IPS-20b (cell line): ENCODE data around the gene UBAP2.

ENCODE experiments used
- H3K27ac ChIP-seq: one replicate; pipeline ENCODE4 v1.5.1; 2013; ENCODE audit warnings: low read length
- H3K27me3 ChIP-seq: 2 replicates; pipeline ENCODE4 v1.6.1; 2013; ENCODE audit warnings: mild to moderate bottlenecking, low read length, inconsistent platforms; ENCODE audit not compliant: insufficient read depth
- H3K36me3 ChIP-seq: 2 replicates; pipeline ENCODE4 v1.6.1; 2013; ENCODE audit warnings: low read depth, mild to moderate bottlenecking, inconsistent platforms, low read length, moderate library complexity; ENCODE audit not compliant: insufficient read depth
- H3K4me1 ChIP-seq: 2 replicates; pipeline ENCODE4 v1.6.1; 2013; ENCODE audit warnings: mild to moderate bottlenecking, control low read depth, inconsistent platforms, low read length, moderate library complexity; ENCODE audit not compliant: insufficient read depth
- H3K4me3 ChIP-seq: 2 replicates; pipeline ENCODE4 v1.5.1; 2013; ENCODE audit warnings: mild to moderate bottlenecking, low read length, inconsistent platforms
- H3K9ac ChIP-seq: 2 replicates; pipeline ENCODE4 v1.6.1; 2013; ENCODE audit warnings: low read depth, mild to moderate bottlenecking, inconsistent platforms, low read length, moderate library complexity
- H3K9me3 ChIP-seq: 2 replicates; pipeline ENCODE4 v1.6.1; 2013; ENCODE audit warnings: mild to moderate bottlenecking, low read depth, low read length, inconsistent platforms; ENCODE audit not compliant: insufficient read depth

UBAP2 gene

GRCh38 chr9:34048727-34049629 is at the start of gene UBAP2:
TSS of gene UBAP2 (minus strand) at chr9:34048887. CDS start at chr9:34017148, 31,739 bp downstream.
- Histone ChIP-seq H3K4me1 (peaks cover 7% of the 10 kb centered on the region; the same call in 1 of the 2 replicates), H3K27me3 (no peaks in the 10 kb centered on the region), H3K4me3 (peak within 1 kb of the TSS; percentile 93), H3K9me3 (no peaks in the 10 kb centered on the region), H3K36me3 (no peaks in the 10 kb centered on the region; the same call in 1 of the 2 replicates), H3K27ac (peak within 1 kb of the TSS; percentile 96), H3K9ac (peak within 1 kb of the TSS; percentile 94)

- Histone ChIP-seq H3K27ac (no peak overlapping the region), H3K36me3 (peaks cover 79% of the 10 kb centered on the region), H3K4me1 (no peaks in the 10 kb centered on the region), H3K9ac (no peak overlapping the region), H3K9me3 (no peaks in the 10 kb centered on the region), H3K27me3 (no peaks in the 10 kb centered on the region), H3K4me3 (no peak overlapping the region)
These were observed 49.6 kb upstream of the UBAP2 start for GRCh38 chr9:34098307-34098706.

- no peaks in the 10 kb centered on the region for H3K27me3 ChIP-seq
- no peak overlapping the region for H3K9ac ChIP-seq
- no peak overlapping the region for H3K27ac ChIP-seq
- no peak overlapping the region for H3K4me3 ChIP-seq
- H3K36me3 ChIP-seq = peaks cover 79% of the 10 kb centered on the region
- no peaks in the 10 kb centered on the region for H3K4me1 ChIP-seq
- no peaks in the 10 kb centered on the region for H3K9me3 ChIP-seq
These were observed 49.2 kb upstream of the UBAP2 start for GRCh38 chr9:34097865-34098264.

- Histone ChIP-seq H3K27ac (no peak overlapping the region), H3K9me3 (no peaks in the 10 kb centered on the region), H3K36me3 (peaks cover 79% of the 10 kb centered on the region), H3K27me3 (no peaks in the 10 kb centered on the region), H3K4me1 (no peaks in the 10 kb centered on the region), H3K4me3 (no peak overlapping the region), H3K9ac (no peak overlapping the region)
These were observed 48.1 kb upstream of the UBAP2 start for GRCh38 chr9:34096751-34097150.

- Histone ChIP-seq H3K4me1 (no peaks in the 10 kb centered on the region), H3K27ac (no peak overlapping the region), H3K9ac (no peak overlapping the region), H3K36me3 (peaks cover 84% of the 10 kb centered on the region), H3K4me3 (no peak overlapping the region), H3K27me3 (no peaks in the 10 kb centered on the region), H3K9me3 (no peaks in the 10 kb centered on the region)
These were observed 44.9 kb upstream of the UBAP2 start for GRCh38 chr9:34093578-34093977.

- Histone ChIP-seq H3K36me3 (peaks cover 79% of the 10 kb centered on the region), H3K4me3 (no peak overlapping the region), H3K27me3 (no peaks in the 10 kb centered on the region), H3K27ac (no peak overlapping the region), H3K9me3 (no peaks in the 10 kb centered on the region), H3K4me1 (no peaks in the 10 kb centered on the region), H3K9ac (no peak overlapping the region)
These were observed 40.6 kb upstream of the UBAP2 start for GRCh38 chr9:34089311-34089710.

GRCh38 chr9:34087370-34087769 is 38.7 kb upstream of the UBAP2 start:
- peaks cover 61% of the 10 kb centered on the region for H3K36me3 ChIP-seq
- H3K4me3 ChIP-seq = no peak overlapping the region
- no peaks in the 10 kb centered on the region for H3K27me3 ChIP-seq
- H3K4me1 ChIP-seq = no peaks in the 10 kb centered on the region
- no peak overlapping the region for H3K9ac ChIP-seq
- H3K27ac ChIP-seq = no peak overlapping the region
- H3K9me3 ChIP-seq = no peaks in the 10 kb centered on the region

GRCh38 chr9:34086864-34087263 is 38.2 kb upstream of the UBAP2 start:
- H3K9me3 ChIP-seq = no peaks in the 10 kb centered on the region
- H3K4me1 ChIP-seq = no peaks in the 10 kb centered on the region
- no peaks in the 10 kb centered on the region for H3K27me3 ChIP-seq
- no peak overlapping the region for H3K27ac ChIP-seq
- H3K9ac ChIP-seq = no peak overlapping the region
- H3K4me3 ChIP-seq = no peak overlapping the region
- H3K36me3 ChIP-seq = peaks cover 56% of the 10 kb centered on the region

GRCh38 chr9:34085581-34086500 is 37.2 kb upstream of the UBAP2 start:
- Histone ChIP-seq H3K4me1 (no peaks in the 10 kb centered on the region), H3K4me3 (no peak overlapping the region), H3K9me3 (no peaks in the 10 kb centered on the region), H3K27ac (no peak overlapping the region), H3K9ac (no peak overlapping the region), H3K36me3 (peaks cover 46% of the 10 kb centered on the region), H3K27me3 (no peaks in the 10 kb centered on the region)

- H3K9ac ChIP-seq = no peak overlapping the region
- peaks cover 42% of the 10 kb centered on the region for H3K36me3 ChIP-seq
- H3K27me3 ChIP-seq = no peaks in the 10 kb centered on the region
- H3K4me1 ChIP-seq = no peaks in the 10 kb centered on the region
- H3K4me3 ChIP-seq = no peak overlapping the region
- no peak overlapping the region for H3K27ac ChIP-seq
- no peaks in the 10 kb centered on the region for H3K9me3 ChIP-seq
These were observed 35.9 kb upstream of the UBAP2 start for GRCh38 chr9:34084562-34084961.

GRCh38 chr9:34079181-34079580 is 30.5 kb upstream of the UBAP2 start:
- Histone ChIP-seq H3K4me3 (no peak overlapping the region), H3K27me3 (no peaks in the 10 kb centered on the region), H3K27ac (no peak overlapping the region), H3K9ac (no peak overlapping the region), H3K9me3 (no peaks in the 10 kb centered on the region), H3K4me1 (no peaks in the 10 kb centered on the region), H3K36me3 (no peaks in the 10 kb centered on the region)
